GM18861 (cell line): ENCODE results near the gene USP31.

Experiments
- ATAC-seq: cut with Tn5 transposase; IDR thresholded peaks from one replicate; pipeline ENCODE4 v1.9.1; 2021; ENCODE audit not compliant: unreplicated experiment

The USP31 gene

DNA sequence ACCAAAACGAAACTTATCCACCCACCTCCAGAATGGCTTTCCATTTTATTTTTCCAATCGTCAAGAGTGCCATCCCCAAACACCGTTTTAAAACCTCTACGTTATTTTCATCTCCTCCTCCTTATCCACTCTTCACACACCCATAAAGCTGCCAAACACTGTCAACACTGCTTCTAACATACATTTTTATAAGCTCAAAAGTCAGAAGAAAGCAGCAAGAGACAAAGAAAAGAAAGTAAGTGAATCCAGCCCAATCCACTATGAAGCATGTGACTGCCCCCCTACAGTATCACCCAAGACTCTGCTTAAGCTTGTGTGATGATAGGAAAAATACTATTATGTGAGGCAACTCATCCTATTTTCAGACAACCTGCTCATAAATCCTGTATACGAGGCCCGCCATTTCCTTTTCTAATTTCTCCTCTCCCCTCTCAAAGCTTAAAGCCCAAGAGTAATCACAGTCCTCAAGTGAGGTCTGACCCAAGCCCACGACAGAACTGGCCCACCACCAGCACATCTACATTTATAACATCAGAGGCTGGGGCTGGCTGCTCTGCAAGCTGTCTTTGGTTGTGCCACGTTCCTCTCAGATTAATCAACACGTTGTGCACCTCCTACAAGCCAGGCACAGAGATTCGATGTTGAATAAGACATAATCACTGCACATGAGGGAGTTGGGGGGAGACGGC, 16.3 kb downstream of the USP31 start:
- no peak for ATAC-seq

DNA sequence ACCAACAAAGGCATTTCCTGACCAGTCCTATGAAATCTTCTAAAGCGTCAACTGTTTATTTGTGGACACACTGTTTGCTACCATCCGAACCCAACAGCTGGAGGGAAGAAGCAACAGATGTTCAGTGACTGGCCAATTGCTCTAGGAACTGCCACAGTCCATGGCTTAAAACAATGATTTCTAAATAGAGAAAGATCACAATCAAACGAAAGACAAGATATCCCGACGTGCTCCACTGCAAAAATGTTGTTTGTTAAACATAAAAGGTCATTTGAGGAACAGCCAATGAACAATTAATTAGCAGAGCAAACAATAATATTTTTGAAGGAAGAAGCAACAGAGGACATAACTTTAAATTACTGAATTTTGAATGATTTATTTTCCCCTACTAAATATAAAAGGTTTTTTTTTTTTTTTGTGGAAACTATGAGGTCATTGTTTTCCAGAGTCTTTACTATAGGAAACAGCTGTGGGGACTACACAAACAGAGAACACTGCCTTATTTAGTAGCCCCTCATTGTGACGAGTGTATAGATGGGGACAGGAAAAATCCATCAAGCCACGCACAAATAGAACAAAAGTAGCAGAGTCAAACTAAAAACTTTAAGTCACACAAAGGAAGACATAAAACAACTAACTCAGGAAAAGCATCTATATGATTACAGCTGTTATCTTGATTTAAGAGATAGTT, 17.2 kb downstream of the USP31 start:
- ATAC-seq = no peak

- no peak for ATAC-seq
Measured at GRCh38 chr16:23131436-23131835, 17.8 kb downstream of the USP31 start.

GRCh38 chr16:23131036-23131435, 18.2 kb downstream of the USP31 start:
- no peak for ATAC-seq

- ATAC-seq = no peak
Measured at GRCh38 chr16:23129686-23130085, 19.6 kb downstream of the USP31 start.

DNA sequence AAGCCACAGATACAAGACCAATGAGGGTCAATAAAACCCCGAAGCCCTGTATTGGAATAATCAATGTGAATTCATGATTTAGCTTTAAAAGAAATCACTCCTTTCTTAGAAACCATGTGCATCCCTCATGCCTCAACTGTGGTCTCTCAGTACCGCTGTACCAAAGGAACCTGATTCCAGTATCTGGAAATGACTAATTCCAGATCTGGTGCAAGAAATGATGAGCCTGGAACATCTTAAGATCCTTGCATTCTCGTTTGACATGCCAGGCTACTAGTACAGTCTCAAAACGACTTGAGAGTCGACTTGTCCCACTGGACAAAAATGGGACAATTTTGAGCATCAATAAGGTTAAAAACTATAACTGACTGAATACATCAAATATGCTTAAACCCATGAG, 21.2 kb downstream of the USP31 start:
- ATAC-seq = no peak

GRCh38 chr16:23125277-23125676, 24.0 kb downstream of the USP31 start:
- ATAC-seq = no peak

DNA sequence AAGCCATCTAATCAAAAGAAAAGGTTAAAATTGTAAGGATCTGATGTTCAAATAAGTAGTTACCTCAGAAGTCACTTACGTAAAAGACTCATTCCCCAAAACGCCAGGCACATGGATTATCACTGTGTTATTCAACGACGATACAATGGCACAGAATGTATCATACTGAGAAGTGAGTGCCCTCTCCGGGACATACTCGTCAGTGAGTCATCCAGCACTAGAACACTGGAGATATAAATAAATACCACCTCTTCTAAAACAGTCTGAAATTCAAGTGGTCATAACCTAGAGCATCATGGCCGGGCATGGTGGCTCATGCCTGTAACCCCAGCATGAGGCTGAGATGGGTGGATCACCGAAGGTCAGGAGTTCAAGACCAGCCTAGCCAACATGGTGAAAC, 24.9 kb downstream of the USP31 start:
- no peak for ATAC-seq

GRCh38 chr16:23122144-23122543, 27.1 kb downstream of the USP31 start:
- ATAC-seq = no peak

GRCh38 chr16:23121024-23121423, 28.2 kb downstream of the USP31 start:
- no peak for ATAC-seq

GRCh38 chr16:23120562-23120961, 28.7 kb downstream of the USP31 start:
- no peak for ATAC-seq

GRCh38 chr16:23119570-23119969, 29.7 kb downstream of the USP31 start:
- no peak for ATAC-seq

- ATAC-seq = no peak
Measured at GRCh38 chr16:23114131-23114904, 34.9 kb downstream of the USP31 start.

- ATAC-seq = no peak
Measured at GRCh38 chr16:23113185-23113584, 36.1 kb downstream of the USP31 start.

DNA sequence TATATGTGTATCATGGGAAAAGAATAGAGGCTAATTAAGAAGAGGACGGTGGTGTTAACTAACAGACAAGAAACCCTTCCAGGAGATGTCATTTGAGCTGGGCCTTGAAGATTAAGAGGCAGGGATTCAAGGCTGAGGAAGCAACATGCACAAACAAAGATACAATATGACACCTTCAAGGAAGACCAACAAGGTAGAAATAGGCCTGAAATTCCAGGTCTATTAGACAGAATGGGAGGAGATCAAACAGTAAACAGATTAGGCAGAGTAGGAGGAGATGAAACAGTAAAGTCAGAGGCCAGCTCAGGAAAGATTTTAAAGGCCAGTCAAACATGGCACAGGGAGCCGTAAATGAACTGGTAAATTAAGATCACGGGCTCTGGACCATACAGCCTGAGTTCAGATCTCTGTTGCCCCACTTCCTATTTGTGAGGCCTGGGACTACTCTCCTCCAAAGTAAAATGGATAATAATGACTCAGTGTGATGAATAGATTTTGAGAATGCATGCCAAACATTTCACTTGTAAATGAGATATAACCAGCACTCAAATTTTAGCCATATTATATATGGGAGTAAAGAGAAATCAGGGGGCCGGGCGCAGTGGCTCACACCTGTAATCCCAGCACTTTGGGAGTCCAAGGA, 38.9 kb downstream of the USP31 start:
- ATAC-seq = no peak

- no peak for ATAC-seq
Measured at GRCh38 chr16:23107936-23108335, 41.3 kb downstream of the USP31 start.

DNA sequence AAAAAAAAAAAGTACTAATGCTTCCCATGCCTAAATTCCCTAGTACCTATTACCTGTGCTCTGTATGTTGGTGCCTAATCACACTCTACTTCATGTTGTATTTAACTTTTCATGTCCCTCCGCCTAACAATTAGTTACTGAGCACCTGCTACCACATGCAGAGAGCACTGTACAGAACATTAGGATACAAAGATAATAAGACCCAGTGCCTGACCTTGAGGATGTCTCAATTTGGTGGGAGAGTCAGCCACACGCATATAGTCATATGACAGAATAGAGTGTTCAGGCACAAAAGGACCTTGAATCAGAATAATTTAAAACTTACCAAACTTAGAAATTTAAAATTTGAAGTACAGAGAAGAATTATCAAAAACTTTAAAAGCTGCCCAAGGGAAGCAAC, 42.1 kb downstream of the USP31 start:
- no peak for ATAC-seq

DNA sequence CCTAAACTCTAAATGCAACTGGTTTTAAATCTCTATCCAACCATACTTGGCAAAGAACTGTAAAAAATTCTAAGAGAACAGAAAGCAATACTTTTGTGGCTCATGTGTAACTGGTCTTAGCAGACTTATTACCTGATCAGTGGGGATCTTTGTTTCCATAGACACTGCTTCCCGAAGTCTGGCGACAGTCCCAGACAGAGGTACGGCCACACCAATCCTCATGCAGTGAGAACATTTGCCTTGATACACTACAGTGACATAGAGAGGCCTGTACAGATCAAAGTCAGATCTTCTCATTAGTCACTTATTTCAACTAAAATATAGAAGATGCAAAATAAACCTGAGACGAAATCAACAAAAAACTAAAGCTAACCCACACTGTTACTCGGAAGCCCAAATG, 43.9 kb downstream of the USP31 start:
- ATAC-seq = no peak

DNA sequence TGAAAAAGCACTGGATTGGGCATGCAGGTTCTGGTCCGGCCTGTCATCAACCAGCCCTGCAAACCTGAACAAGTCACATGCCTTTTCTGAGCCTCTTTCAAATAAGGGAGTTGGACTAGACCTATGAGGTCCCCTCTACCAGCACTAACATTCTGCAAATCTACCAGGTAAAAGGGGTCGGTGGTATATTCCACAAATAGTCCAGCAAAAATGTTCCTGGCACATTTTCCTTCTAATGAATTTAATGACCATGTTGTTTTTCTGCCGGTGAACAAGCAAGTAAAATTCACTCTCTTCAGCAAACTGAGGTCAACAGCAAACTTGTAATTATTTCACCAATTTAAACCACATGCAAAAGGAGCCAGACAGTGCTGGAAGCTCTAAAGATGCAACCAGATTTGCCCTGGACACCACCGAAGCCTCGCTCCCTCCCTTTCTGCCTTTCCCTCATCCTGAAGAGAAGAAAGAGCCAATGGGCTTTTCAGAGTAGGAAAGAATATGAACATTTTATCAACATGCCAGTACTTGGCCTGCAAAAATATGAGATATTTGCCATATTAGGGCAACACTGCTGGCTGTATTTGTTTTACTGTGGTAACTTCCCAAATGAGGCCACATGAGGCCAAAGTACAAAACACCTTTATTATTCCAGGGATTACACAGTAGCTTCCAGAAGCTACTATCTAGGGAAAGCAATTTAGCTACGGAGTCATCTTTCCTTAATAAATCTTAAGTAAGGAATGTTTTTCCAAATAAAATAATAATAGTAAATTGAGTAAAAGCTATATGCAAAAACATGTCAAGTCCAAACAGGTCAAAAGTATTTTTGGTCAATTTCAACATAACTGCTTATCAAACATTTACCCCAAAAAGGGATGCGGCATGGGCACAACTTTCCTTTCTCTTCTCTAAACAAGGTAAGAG, 45.0 kb downstream of the USP31 start:
- no peak for ATAC-seq

- no peak for ATAC-seq
Measured at GRCh38 chr16:23103603-23104002, 45.6 kb downstream of the USP31 start.
